GM18499 (cell line): ENCODE measurements around the gene ECT2L.

Experiments used
- ATAC-seq: cut with Tn5 transposase; IDR thresholded peaks from one replicate; pipeline ENCODE4 v1.9.1; 2021; ENCODE audit warnings: moderate number of reproducible peaks; ENCODE audit not compliant: insufficient read depth, unreplicated experiment

Gene ECT2L, protein sequence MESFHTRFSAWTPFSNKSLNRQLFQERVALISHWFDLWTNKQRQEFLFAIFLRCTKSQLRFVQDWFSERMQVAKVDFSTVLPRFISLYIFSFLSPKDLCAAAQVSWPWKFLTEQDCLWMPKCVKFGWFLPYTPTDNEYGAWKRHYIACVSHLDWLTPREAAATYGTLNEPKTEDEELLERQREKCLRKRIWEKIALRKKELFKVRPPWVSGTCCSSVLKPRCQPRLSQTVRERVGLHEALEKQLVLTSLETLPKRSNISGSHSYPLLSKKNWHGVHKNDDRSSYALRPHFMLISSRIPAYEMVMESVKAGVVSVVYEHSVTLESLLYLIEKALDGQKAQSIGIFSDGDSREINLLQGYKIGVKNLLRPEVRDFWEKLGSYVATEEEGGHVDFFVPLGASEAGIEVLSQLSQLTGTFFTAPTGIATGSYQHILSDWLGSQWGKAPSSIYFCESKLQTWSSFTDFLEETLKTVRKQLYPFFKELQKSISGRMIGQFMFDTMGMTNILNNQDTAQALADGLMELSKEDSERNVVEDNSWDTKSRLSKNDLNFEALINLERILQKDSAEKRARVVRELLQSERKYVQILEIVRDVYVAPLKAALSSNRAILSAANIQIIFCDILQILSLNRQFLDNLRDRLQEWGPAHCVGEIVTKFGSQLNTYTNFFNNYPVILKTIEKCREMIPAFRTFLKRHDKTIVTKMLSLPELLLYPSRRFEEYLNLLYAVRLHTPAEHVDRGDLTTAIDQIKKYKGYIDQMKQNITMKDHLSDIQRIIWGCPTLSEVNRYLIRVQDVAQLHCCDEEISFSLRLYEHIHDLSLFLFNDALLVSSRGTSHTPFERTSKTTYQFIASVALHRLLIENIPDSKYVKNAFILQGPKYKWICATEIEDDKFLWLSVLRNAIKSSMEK

DNA sequence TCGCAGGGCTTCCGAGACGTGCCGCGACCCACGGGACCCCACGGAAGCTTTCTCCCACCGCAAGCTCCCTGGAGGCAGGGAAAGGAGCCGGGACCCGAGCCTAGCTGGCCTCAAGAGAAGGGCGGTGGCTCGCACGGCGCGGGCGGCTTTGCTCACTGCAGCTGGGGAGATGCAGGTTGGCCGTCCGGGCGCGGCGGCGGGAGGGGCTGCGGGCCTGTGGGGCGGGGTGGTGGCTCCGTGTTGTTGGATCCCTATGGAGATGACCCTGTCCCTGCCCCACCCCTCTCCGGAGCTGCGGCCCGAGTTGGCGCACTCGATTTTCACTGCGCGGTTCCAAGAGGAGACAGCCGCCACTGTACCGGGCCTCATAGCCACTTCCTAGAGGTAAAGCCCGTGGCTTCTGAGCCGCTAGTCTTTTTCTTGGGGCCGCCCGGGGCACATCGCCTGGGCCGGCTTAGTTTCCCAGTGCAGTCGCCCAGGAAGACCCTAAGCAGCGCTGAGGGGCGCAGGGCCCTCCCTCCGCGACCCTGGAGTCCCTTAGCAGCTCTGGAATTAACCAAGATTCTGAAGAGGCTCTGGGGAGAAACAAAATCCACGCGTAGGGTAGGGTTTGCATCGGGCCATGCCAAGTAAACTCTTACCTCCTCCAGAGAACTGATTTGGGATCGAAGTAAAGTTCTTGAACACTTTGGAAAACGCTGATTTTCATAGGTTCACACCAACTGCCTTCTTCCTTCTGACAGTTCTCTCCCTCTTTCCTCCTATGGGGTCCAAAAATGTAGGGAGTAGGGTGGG lies at the start of gene ECT2L:
ECT2L (plus strand) TSS at position 279 of the 795 bp plus-strand sequence. CDS start 17,188 bp downstream, outside the sequence.
- no peak for ATAC-seq

DNA sequence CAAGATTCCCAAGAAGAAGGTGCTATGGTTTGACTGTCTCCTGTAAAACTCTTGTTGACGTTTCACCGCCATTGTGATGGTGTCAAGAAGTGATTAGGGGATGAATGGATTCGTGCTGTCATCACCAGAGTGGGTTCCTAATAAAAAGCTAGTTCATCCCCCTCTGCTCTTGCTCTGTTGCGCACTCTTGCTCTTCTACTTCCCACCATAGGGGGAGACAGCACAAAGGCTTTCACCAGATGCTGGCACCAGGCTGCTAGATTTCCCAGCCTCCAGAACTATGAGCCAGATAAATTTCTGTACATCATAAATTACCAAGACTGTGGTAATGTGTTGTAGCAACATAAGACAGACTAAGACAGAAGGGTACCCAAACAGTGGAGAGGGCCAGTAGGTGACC lies 43.9 kb upstream of the ECT2L start:
- ATAC-seq = no peak

DNA sequence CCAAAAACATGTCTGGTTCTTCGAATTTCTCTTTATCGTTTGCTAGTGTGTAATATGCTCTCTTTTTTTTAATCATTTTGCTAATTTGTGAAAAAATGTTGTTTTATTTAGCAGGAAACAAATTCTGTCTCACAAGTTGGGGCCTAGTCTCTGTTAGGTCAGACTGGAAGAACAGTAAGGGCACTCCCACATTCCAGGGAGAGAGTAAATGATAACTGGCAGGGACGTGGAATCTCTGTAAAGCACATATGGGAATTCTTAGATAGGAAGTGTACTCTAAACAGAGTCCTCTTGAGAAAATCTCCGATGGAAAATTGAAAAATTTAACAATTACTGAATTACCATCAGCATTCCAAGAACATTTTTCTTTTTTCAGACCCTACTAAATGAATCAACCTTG lies 38.8 kb upstream of the ECT2L start:
- no peak for ATAC-seq

DNA sequence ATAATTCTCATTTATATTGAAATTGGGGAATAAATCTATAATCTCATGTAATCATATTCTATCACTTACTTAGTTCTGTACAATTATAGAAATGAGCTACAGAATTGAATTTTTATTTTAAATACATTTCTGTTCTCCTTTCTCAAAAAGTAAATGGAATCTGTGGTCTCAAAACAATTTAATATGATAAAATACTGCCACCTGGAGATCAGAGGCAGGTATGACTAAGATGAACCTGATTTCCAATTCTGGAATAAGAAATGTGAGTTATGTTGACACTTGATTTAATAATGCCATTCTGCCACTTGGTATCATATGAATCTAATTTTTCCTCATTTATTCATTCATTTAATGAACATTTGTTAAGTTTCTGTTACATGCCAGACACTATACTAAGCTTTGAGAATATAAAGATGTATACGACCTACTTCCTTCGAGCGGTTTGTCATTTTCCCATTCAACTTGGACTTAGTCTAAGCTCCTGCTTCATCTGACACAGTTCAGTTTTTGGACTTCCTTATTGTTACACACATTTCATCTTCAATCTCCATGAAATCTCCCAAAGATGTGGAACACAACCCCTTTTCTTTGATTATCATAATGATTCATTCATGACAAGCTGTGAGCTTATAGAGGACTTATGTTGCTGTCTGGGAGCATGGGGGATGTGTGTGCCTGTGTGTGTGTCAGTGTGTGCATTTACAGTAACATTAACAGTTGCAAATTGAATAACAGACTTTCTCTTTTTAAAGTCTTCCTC lies 29.8 kb upstream of the ECT2L start:
- no peak for ATAC-seq

DNA sequence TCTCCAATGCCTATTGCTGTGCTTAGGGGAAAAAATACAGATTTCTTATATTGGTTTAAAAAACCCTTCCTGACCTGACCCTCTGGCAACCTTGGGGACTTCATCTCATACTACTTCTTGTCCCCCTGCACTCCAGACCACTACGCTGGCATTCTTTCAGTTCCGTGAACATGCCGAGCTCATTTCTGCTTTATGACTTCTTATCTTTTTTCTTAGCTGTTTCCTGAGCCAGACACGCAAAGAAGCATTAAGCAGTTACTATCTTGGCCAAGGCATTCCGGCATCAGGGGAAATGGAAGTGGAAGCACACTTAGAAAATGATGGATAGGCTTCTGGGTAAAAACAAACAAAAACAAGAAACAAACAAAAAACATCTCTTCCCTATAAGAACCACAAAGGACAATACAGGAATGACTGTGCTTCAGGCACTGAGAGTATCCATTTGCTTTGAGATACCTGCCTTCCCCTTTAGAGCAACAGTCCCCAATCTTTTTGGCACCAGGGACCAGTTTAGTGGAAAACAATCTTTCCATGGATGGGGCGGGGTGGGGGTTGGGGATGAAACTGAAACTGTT lies 26.7 kb upstream of the ECT2L start:
- no peak for ATAC-seq

DNA sequence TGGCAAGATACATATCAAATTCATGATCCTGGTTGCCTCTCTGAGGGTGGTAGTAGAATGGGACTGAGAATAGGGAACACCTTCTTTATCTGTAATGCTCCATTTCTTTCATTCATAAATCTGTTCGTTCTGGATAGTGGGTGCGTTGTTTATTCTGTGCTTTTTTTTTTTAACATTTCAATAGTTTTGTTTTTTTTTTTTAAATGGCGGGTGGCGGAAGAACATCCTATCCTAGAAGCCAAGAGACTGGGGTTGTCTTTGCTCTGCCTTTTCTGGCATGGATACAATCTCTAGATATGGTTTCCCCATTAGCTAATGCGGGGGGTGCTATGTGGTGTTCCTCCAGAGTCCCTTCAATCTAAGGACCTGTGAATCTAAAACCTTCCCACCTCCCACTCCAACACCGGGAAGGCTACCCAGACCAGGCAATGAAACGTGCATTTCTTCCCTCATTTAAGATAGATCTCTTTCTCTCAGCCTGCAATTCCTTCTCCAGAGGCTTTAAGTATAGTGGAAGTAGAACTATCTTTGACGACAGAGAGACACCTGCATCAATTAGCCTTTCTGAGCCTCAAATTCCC lies 23.2 kb upstream of the ECT2L start:
- no peak for ATAC-seq

DNA sequence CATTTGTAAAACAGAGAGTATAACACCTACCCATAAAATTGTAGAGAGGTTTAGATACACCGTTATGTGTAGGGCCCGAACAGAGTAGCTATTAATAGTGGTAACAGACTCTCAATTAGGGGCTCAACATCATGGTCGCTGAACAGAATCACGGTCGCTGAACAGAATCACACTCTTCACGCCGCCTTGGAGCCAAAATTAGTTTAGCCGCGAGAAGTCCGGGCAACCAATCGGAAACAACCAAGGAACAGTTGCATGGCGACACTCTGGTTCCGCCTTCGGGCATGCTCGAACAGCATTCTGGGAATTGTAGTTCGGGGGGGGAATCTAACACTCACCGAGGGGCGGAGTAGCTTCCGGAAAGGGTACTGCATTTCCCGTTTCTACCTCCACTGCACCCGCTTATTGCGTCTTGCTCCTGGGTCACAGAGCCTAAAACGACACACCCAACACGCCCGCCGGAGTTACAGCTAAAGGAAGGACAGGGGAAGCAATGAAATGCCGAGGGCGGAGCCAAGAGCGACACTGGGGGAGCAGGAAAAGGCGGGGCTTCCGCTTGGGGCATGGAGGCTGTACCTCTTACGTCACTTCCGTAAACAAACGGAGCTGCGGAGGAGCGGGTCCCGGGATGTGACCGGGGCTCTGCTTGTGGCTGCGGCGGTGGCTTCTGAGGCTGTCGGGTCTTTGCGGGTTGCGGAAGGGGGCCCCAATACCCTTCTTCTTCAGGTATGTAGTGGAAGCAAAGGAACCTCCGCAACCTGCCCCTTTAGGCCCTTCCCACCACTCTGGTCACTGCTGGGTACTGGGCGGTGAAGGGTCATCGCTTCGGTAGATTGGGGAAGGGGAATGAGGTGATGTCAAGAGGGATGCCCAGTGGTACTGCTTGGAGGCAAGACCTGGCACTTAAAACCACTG lies 22.5 kb upstream of the ECT2L start, which contains the start of gene CCDC28A:
CCDC28A (plus strand) TSS at position 593 of the 915 bp plus-strand sequence. CDS start 2,352 bp downstream, outside the sequence.
- ATAC-seq = peak; percentile 68

DNA sequence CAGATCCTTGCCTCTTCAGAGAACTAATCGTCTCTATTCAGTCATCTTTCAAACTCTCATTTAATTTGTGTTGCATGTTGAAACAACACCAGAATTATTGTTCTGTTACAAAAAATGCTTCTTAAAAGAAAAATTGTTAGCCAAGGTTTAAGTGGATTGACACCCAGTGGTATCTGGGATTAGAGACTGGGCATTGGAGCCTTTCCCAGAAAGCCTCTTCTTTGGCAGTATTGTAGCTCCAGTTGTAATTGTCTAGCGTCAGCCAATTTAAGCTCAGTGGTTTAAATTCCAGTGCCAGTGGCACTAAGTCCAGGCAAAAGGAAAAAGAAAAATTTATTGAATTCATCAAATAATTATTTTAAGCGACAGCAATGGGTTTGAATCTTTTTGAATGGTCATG lies 21.5 kb upstream of the ECT2L start:
- ATAC-seq = no peak

DNA sequence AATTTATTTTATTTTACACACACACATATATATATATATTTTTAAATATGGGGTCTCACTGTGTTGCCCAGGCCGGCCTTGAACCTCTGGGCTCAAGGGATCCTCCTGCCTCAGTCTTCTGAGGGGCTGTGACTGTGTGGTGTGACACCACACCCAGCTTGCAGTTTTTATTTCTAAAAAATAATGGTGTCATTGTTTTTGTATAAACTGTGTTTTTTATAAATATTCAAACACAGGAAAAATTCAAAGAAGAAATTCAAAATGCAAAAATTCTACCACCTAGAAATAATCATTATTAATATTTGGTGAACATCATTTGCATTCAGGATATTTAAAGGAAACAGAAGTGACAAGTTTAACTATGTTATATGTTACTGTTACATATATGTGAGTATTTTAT lies 19.2 kb upstream of the ECT2L start:
- no peak for ATAC-seq

DNA sequence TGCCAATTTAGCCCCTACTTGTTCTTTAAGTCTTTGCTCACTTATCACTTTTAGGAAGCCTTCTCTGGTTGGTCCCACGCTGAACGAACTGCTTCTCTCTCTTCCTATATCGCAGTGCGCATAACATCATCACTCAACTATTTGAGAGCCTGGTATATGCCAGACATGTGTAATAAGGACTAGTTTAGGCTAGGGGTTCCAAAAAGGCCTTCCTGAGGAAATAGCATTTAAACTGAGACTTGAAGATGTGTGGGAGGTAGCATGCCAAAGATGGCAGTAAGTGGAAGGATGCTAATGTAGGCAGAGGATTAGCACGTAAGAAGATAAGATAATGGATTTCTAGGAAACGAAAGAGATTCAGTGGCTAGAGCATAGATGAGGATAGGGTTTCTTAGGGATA lies 17.6 kb upstream of the ECT2L start:
- ATAC-seq = no peak

DNA sequence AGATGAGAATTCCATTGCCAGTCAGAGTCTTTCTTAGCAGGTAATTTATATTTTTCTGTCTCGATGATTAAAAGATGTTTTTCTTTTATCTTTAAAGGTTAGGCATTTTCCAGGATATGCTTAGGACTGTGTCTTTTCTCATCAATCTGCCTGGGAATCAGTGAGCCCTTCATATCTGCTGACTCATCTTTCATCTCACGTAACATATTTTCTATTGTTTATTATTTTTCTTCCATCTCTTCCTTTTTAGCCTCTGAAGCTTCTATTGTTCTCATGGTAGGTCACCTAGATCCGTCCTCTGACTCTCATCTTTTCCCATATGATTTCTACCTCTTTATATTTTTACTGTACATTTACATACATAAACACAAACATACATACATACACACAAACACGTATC lies 13.6 kb upstream of the ECT2L start:
- no peak for ATAC-seq

DNA sequence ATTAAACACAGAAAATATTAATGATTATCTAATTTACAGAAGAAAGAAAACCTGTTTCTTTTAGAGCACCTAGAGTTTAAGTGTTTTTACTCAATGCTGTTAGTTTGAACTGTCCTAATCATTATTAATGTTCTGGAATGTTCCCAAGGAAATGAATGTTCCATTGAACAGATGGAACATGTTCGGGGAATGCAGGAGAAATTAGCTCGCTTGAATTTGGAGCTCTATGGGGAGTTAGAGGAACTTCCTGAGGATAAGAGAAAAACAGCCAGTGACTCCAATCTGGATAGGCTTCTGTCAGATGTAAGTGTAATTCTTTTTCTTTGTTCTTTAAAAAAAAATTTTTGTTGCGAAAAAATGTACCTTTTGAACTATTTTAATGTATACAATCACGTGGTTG lies 10.8 kb upstream of the ECT2L start:
- ATAC-seq = no peak

DNA sequence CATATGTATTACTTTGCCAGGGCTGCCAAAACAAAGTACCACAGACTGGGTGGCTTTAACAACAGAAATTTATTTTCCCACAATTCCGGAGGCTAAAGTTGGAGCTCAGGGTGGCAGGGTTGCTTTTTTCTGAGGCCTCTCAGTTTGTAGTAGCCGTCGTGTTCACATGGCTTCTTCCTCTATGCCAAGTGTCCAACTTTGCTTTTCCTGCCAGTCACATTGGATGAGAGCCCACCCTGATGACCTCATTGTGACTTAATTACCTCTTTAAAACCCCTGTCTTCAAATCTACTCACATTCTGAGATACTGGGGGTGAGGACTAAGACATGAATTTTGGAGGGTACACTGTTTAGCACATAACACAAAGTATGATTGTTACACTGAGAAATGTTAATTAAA lies 9.9 kb upstream of the ECT2L start:
- ATAC-seq = no peak

DNA sequence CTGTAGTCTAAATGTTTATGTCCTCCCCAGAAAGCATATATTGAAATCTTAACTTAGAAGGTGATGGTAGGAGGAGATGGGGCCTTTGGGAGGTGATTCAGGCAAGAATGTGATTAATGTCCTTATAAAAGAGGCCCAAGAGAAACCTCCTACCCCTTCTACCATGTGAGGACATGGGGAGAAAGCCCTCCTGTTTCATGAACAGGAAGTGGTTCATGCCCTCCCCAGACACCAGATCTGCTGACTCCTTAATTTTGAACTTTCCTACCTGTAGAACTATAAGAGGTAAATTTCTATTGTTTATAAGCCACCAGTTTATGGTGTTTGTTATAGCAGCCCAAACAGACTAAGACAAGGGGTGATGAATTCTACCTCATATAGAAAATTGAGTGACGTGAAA lies 8.7 kb upstream of the ECT2L start:
- no peak for ATAC-seq

DNA sequence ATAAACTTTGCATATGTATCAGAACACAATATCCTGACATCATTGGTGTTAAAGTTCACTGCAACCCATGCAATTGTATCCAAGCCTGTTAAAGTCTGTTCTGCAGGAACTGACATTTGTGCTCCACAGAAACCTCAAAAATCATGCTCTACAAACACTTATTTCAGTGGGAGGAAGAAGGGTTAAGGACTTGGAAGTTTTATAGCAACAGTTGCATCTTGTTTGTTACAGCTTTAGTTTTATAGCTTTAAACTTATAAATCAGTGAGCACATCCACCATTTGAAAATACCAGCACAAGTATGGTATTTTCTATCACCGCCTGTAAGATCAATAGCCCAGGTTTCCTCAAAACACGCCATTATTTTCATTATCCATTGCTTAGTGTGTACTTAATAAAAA lies 884 bp downstream of the ECT2L start:
- ATAC-seq = no peak

DNA sequence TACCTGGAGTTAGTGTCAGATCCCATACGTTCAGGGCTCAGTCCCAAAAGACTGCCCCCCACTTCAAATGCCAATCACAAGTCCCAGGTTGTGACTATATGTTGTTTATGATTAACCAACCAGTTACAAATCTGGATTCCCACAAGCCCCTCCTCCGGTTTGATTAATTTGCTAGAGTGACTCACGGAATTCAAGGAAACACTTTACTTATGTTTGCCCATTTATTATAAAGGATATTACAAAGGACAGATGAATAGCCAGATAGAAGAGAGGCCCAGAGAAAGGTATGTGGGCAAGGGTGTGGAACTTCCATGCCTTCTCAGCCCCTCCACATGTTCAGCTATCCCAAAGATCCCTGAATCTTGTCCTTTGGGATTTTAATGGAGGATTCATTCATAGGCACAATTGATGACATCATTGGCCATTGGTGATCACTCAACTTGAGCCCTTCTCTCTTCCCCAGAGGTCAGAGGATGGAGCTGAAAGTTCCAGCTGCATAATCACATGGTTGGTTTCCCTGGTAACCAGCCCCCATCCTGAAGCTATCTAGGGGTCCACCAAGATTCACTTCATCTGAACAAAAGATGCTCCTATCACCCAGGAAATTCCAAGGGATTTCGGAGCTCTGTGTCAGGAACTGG lies 2.0 kb downstream of the ECT2L start:
- ATAC-seq = no peak

DNA sequence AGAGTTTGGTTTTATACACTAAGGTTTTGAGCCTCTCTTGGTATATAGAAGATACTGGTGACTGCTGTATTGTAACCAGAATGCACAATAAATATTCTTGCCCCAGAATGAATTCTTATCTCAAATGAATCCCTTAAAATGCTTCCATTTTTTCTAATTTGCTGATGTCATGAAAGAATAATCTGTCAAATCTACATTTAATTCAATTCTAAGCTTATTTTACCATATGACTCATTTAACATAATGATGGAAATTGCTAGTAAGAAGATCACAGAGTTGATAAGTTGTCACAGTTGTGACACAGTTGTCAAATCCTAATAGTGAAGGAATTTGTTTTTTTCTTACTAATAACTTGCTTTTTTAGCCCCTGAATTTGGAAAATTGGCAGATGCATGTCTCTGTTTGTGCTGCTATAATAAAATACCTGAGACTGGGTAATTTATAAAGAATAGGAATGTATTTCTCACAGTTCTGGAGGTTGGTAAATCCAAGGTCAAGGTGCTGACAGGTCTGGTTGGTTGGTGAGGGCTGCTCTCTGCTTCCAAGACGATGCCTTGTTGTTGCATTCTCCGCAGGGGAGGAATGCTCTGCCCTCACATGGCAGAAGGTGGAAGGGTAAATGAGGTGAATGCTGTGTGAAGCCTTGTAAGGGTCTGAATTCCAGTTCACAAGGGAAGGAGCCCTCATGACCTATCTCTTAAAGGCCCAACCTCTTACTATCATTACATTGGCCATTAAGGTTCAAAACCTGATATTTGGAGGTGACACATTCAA lies 4.7 kb downstream of the ECT2L start:
- no peak for ATAC-seq
